ENCODE data around the gene DPY19L3. TPM values are rescaled to one million over a fixed set of nuclear protein-coding genes. Genes with fewer than 3 reads are reported as not detected.

The DPY19L3 gene
- total and polyA plus RNA-seq, 2 of the 4 experiments (the other 2 are of a cell fraction), result 29.6 to 36.5 TPM

DNA sequence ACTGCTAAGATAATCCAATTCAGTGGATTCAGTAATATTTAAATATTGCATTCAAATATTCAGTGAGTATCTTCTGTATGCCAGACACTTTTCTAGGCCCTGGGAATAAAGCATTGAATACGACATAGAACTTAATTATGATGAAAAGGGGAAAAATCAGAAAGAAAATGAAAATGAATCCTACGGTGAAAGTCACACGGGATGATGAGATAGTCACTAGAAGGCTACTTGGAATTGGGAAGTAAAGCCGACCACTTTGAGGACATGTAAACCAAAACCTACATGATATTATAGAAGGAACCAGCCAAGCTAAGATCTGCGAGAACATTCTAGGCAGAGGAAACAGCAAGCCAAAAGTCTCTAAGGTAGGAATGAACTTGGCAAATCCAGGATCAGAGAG, 10.1 kb downstream of the DPY19L3 start:
- H3K4ac ChIP-seq (ENCODE audit: low read depth, low read length), result no peak overlapping the region
- no peak overlapping the region for H2BK20ac ChIP-seq (ENCODE audit: low read depth, low read length)
- H3K9ac ChIP-seq (ENCODE audit: low read depth, low read length), result no peak overlapping the region
- no peak for ATAC-seq (ENCODE audit: low read depth)
- no peak overlapping the region for H3K23ac ChIP-seq (ENCODE audit: low read depth, low read length)
- TF ChIP-seq, protein P1, sequence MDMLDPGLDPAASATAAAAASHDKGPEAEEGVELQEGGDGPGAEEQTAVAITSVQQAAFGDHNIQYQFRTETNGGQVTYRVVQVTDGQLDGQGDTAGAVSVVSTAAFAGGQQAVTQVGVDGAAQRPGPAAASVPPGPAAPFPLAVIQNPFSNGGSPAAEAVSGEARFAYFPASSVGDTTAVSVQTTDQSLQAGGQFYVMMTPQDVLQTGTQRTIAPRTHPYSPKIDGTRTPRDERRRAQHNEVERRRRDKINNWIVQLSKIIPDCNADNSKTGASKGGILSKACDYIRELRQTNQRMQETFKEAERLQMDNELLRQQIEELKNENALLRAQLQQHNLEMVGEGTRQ (IDR thresholded peaks at IDR 0.05; ENCODE audit: low read depth, low read length), result no peak
- TF ChIP-seq CEBPB (IDR thresholded peaks at IDR 0.05; ENCODE audit: low read depth, low read length) (no peak), BHLHE40 (IDR thresholded peaks at IDR 0.05; ENCODE audit: low read depth, low read length) (no peak), MXI1 (IDR thresholded peaks at IDR 0.05; ENCODE audit: borderline replicate concordance, low read depth, low read length) (no peak), CTCF (conservative IDR thresholded peaks at IDR 0.05; ENCODE audit: low read depth, low read length) (no peak), SMC3 (IDR thresholded peaks at IDR 0.05; ENCODE audit: low read depth, low read length) (no peak), CHD1 (IDR thresholded peaks at IDR 0.05; ENCODE audit: low read depth, low read length) (no peak), MAFK (IDR thresholded peaks at IDR 0.05; ENCODE audit: low read depth, low read length) (no peak), RCOR1 (IDR thresholded peaks at IDR 0.05; ENCODE audit: insufficient replicate concordance, low read length) (no peak), POLR2A (IDR thresholded peaks at IDR 0.05; ENCODE audit: low read depth, low read length) (no peak), MAZ (IDR thresholded peaks at IDR 0.05; ENCODE audit: borderline replicate concordance, low read depth, low read length) (no peak), RFX5 (IDR thresholded peaks at IDR 0.05; ENCODE audit: low read depth, low read length) (no peak), NFE2L2 (IDR thresholded peaks at IDR 0.05; ENCODE audit: low read depth, low read length) (no peak), RAD21 (IDR thresholded peaks at IDR 0.05; ENCODE audit: low read length) (no peak), FOS (IDR thresholded peaks at IDR 0.05; ENCODE audit: low read depth, low read length) (no peak)
- TF ChIP-seq, protein P2, sequence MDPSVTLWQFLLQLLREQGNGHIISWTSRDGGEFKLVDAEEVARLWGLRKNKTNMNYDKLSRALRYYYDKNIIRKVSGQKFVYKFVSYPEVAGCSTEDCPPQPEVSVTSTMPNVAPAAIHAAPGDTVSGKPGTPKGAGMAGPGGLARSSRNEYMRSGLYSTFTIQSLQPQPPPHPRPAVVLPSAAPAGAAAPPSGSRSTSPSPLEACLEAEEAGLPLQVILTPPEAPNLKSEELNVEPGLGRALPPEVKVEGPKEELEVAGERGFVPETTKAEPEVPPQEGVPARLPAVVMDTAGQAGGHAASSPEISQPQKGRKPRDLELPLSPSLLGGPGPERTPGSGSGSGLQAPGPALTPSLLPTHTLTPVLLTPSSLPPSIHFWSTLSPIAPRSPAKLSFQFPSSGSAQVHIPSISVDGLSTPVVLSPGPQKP (IDR thresholded peaks at IDR 0.05; ENCODE audit: borderline replicate concordance, low read depth, low read length), result no peak
- dilution Hi-C loops (cut with HindIII; ENCODE audit: low sequenced_read_pairs, unreplicated experiment), result no loop called here
- H4K20me1 ChIP-seq (ENCODE audit: insufficient read depth, low read length), result no peaks in the 10 kb centered on the region
- H2BK15ac ChIP-seq (ENCODE audit: low read depth, low read length), result no peak overlapping the region
- H3K4me2 ChIP-seq (ENCODE audit: low read depth, low read length), result no peak overlapping the region
- no peak overlapping the region for H2BK120ac ChIP-seq (ENCODE audit: low read depth, low read length)
- H4K91ac ChIP-seq (ENCODE audit: insufficient read depth, low read depth, low read length), result no peak overlapping the region
- ChIA-PET POLR2A (ENCODE audit: unreplicated experiment) (no interaction called here), CTCF (no interaction called here)
- no CpG with 5 or more reads among the region's 5 CpGs for WGBS, 2 experiments (ENCODE audit: extremely low coverage in 2 of 2, insufficient read length in 1 of 2)
- no peaks in the 10 kb centered on the region for H3K4me1 ChIP-seq (ENCODE audit: control insufficient read depth, insufficient read depth, low read length)
- no peaks in the 10 kb centered on the region for H3K27me3 ChIP-seq (ENCODE audit: control insufficient read depth, insufficient read depth, low read length)
- peaks cover 12% of the 10 kb centered on the region in 2 experiments; a peak in 3 of 4 replicates for H3K79me1 ChIP-seq (ENCODE audit: low read depth in 1 of 2, low read length in 2 of 2)
- no peak overlapping the region for H4K8ac ChIP-seq (ENCODE audit: low read depth in 2 of 2, low read length in 2 of 2)
- no peak overlapping the region for H3K18ac ChIP-seq (ENCODE audit: low read depth, low read length)
- H4K5ac ChIP-seq (ENCODE audit: low read depth, low read length), result no peak overlapping the region
- no peaks in the 10 kb centered on the region for H3K9me3 ChIP-seq (ENCODE audit: control insufficient read depth, insufficient read depth, low read length)
- no peak overlapping the region for H2BK5ac ChIP-seq (ENCODE audit: low read depth, low read length, poor library complexity, severe bottlenecking)
- DNase-seq, result no peak
- no peak overlapping the region for H3K4me3 ChIP-seq (ENCODE audit: insufficient read depth, low read depth, low read length)
- BruUV-seq (replicated peaks), result no TSS peak
- peaks cover 41% of the 10 kb centered on the region for H3K36me3 ChIP-seq (ENCODE audit: control insufficient read depth, insufficient read depth, low read length)
- in situ Hi-C loops (cut with MboI; ENCODE audit: low sequenced_read_pairs), result no loop called here
- intact Hi-C loops (cut with micrococcal nuclease), result no loop called here
- no peak overlapping the region for H3K27ac ChIP-seq (ENCODE audit: insufficient read depth, low read length)
- no peak overlapping the region for H2AK5ac ChIP-seq (ENCODE audit: low read depth, low read length)
- H2AFZ ChIP-seq (replicated peaks; ENCODE audit: low read length, poor library complexity), result no peak overlapping the region
- no peak overlapping the region for H3K56ac ChIP-seq (ENCODE audit: extremely low read depth, insufficient read depth, low read length)
- H3K9me1 ChIP-seq (ENCODE audit: insufficient read depth, low read length), result peaks cover 6% of the 10 kb centered on the region
- H3K14ac ChIP-seq (replicated peaks; ENCODE audit: low read depth, low read length), result no peak overlapping the region
- no peak overlapping the region for H2AK9ac ChIP-seq (replicated peaks; ENCODE audit: low read depth, low read length, poor library complexity)

Data from IMR-90 (cell line).